Vagina (tissue), 2 donors: ENCODE measurements around the gene SRM.

Experiments used
- POLR2A ChIP-seq, 2 donors: fragments of 450-650 bp; IDR thresholded peaks; one replicate each; pipeline ENCODE4 v1.6.1; 2017; ENCODE audit warnings: antibody characterized with exemption in 2 of 2, mild to moderate bottlenecking in 2 of 2, moderate library complexity in 2 of 2
- POLR2AphosphoS5 ChIP-seq, 2 donors: sonication (generic); formaldehyde crosslinking; IDR thresholded peaks; one replicate each; pipeline ENCODE4 v1.9.0; 2017; ENCODE audit warnings: antibody characterized with exemption in 2 of 2, mild to moderate bottlenecking in 2 of 2, low read depth in 1 of 2; ENCODE audit not compliant: insufficient read depth in 1 of 2
- TF ChIP-seq, protein P1 (sequence below), 3 experiments: fragments of 450-650 bp in 2 of 3; fragments of 200-600 bp in 1 of 3; sonication (generic) in 1 of 3; IDR thresholded peaks; one replicate each; pipeline ENCODE4 v1.5.1; 2017 to 2019; ENCODE audit warnings: antibody characterized with exemption in 3 of 3, mild to moderate bottlenecking in 2 of 3, moderate library complexity in 2 of 3

DNA sequence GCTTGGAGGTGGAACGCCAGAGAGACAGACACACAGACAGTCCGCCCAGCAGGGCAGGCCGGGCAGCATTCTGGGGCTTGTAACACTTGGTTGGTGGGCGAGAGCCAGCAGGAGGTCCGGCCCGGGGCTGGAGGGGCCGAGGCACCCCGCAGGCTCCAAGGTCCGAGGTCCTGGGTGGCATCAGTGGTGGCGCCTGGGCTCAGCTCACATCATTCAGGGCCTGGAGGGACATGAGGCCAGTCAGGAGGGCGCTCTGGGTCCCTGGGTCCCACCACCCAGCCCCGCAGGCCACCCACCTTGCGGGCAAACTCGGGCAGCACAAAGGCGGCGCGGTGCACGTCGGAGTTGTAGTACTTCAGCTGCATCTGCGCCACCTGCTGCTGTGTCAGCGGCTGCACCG, 5.2 kb downstream of the SRM start:
- TF ChIP-seq, protein P1, sequence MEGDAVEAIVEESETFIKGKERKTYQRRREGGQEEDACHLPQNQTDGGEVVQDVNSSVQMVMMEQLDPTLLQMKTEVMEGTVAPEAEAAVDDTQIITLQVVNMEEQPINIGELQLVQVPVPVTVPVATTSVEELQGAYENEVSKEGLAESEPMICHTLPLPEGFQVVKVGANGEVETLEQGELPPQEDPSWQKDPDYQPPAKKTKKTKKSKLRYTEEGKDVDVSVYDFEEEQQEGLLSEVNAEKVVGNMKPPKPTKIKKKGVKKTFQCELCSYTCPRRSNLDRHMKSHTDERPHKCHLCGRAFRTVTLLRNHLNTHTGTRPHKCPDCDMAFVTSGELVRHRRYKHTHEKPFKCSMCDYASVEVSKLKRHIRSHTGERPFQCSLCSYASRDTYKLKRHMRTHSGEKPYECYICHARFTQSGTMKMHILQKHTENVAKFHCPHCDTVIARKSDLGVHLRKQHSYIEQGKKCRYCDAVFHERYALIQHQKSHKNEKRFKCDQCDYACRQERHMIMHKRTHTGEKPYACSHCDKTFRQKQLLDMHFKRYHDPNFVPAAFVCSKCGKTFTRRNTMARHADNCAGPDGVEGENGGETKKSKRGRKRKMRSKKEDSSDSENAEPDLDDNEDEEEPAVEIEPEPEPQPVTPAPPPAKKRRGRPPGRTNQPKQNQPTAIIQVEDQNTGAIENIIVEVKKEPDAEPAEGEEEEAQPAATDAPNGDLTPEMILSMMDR (IDR thresholded peaks at IDR 0.05): no peak
- TF ChIP-seq POLR2AphosphoS5 (IDR thresholded peaks at IDR 0.05; ENCODE audit: insufficient read depth in 1 of 2, low read depth in 1 of 2) (no peak), POLR2A (IDR thresholded peaks at IDR 0.05) (no peak)
